ENCODE results near the gene GID8. TPM values are rescaled to one million over a fixed set of nuclear protein-coding genes. Genes with fewer than 3 reads are reported as not detected.

The GID8 gene
- total and polyA plus RNA-seq, 2 donors (not counting 1 experiment from before 2014, with no cell fraction given): 12.4 to 47.4 TPM

GRCh38 chr20:62898093-62898964, 39.6 kb upstream of the GID8 start:
- ATAC-seq (ENCODE audit: low read depth): no peak
- ChIA-PET POLR2A (no interaction called here), CTCF (interaction anchor here (0.7 to 1.6 kb wide), 11 partner anchors 9 to 110 kb away, joined by 3 to 5 read pairs (median 3); no protein-coding TSS in a partner anchor)
- Histone ChIP-seq H3K27ac (ENCODE audit: low read length in 2 of 2) (no peak overlapping the region), H3K9me3 (ENCODE audit: control extremely low read depth in 1 of 3, control insufficient read depth in 2 of 3, insufficient read depth in 1 of 3, low read length in 2 of 3) (no peaks in the 10 kb centered on the region), H3K4me1 (ENCODE audit: control insufficient read depth in 2 of 2, insufficient read depth in 2 of 2, low read length in 2 of 2) (peaks cover 12 to 20% of the 10 kb centered on the region in 2 donors), H3K27me3 (replicated peaks in 1 of 4; ENCODE audit: control extremely low read depth in 1 of 4, control insufficient read depth in 3 of 4, insufficient read depth in 4 of 4, low read length in 3 of 4) (no peaks in the 10 kb centered on the region), H4K20me1 (ENCODE audit: control insufficient read depth, insufficient read depth, low read length, poor library complexity, severe bottlenecking) (peaks cover 45% of the 10 kb centered on the region), H3K4me3 (ENCODE audit: control extremely low read depth in 1 of 5, extremely low read depth in 1 of 5, insufficient read depth in 1 of 5, low read depth in 2 of 5, low read length in 4 of 5) (no peak overlapping the region), H3K36me3 (replicated peaks in 1 of 2; ENCODE audit: control extremely low read depth in 1 of 2, control insufficient read depth in 1 of 2, extremely low read depth in 1 of 2, insufficient read depth in 2 of 2, low read length in 1 of 2) (peaks cover 4 to 46% of the 10 kb centered on the region in 2 experiments), H3K4me2 (replicated peaks; ENCODE audit: low read depth, low read length, poor library complexity, severe bottlenecking) (no peak overlapping the region), H3K79me2 (ENCODE audit: control insufficient read depth, insufficient read depth, low read length) (no peaks in the 10 kb centered on the region), H2AFZ (ENCODE audit: insufficient read depth, low read depth, low read length, poor library complexity, severe bottlenecking) (no peak overlapping the region), H3K9ac (ENCODE audit: low read length) (no peak overlapping the region)
- no peak for DNase-seq
- intact Hi-C loops (cut with micrococcal nuclease): no loop called here
- no peaks in the 10 kb centered on the region for H3K9me3 Mint-ChIP-seq (ENCODE audit: insufficient read depth)
- H3K27me3 Mint-ChIP-seq: no peaks in the 10 kb centered on the region
- H3K27ac Mint-ChIP-seq: no peak overlapping the region
- TF ChIP-seq EZH2 (IDR thresholded peaks at IDR 0.05; ENCODE audit: borderline replicate concordance, insufficient read depth, low read depth, low read length, poor library complexity, severe bottlenecking) (no peak), CTCF (IDR thresholded peaks at IDR 0.05) (no peak)
- H3K4me1 Mint-ChIP-seq: peaks cover 30% of the 10 kb centered on the region
- H3K4me3 Mint-ChIP-seq: no peak overlapping the region
- whole genome bisulfite sequencing (ENCODE audit: insufficient coverage): 93% methylated on average over 13 of the region's 16 CpGs
